GM12892 (cell line): Measurements from ENCODE around the gene GPR152.

ENCODE experiments used
- POLR2A ChIP-seq: IDR thresholded peaks from 2 replicates; pipeline ENCODE4 v1.6.1; 2011; ENCODE audit warnings: low read depth, low read length, control low read depth
- POLR2AphosphoS5 ChIP-seq: IDR thresholded peaks from 2 replicates; pipeline ENCODE4 v1.6.1; 2011; ENCODE audit warnings: low read depth, low read length, control low read depth

GRCh38 chr11:67422891-67423290 lies 29.6 kb downstream of the GPR152 start:
- TF ChIP-seq POLR2A (no peak), POLR2AphosphoS5 (no peak)
